Measurements from ENCODE around the gene ICAM2.

Gene ICAM2

GRCh38 chr17:63961355-63962212 lies 58.8 kb downstream of the ICAM2 start:
- H3K27me3 ChIP-seq (ENCODE audit: control insufficient read depth in 2 of 2, insufficient read depth in 2 of 2, low read length in 2 of 2): peaks cover 0 to 3% of the 10 kb centered on the region in 2 donors
- no peaks in the 10 kb centered on the region for H3K36me3 ChIP-seq (ENCODE audit: control insufficient read depth in 2 of 2, insufficient read depth in 2 of 2, low read length in 2 of 2)
- H3K4me1 ChIP-seq (ENCODE audit: control insufficient read depth in 2 of 2, insufficient read depth in 2 of 2, low read length in 2 of 2): no peaks in the 10 kb centered on the region
- H3K4me3 ChIP-seq (ENCODE audit: low read length in 2 of 2): no peak overlapping the region
- H3K9ac ChIP-seq (ENCODE audit: low read depth in 1 of 2, low read length in 2 of 2): no peak overlapping the region
- H3K9me3 ChIP-seq (ENCODE audit: control insufficient read depth in 2 of 2, low read length in 2 of 2): no peaks in the 10 kb centered on the region
- H3K27ac ChIP-seq (ENCODE audit: low read depth in 2 of 2, low read length in 2 of 2): no peak overlapping the region

GRCh38 chr17:63960430-63960829 lies 60.0 kb downstream of the ICAM2 start:
- no peaks in the 10 kb centered on the region for H3K9me3 ChIP-seq (ENCODE audit: control insufficient read depth in 2 of 2, low read length in 2 of 2)
- H3K4me1 ChIP-seq (ENCODE audit: control insufficient read depth in 2 of 2, insufficient read depth in 2 of 2, low read length in 2 of 2): no peaks in the 10 kb centered on the region
- no peaks in the 10 kb centered on the region for H3K36me3 ChIP-seq (ENCODE audit: control insufficient read depth in 2 of 2, insufficient read depth in 2 of 2, low read length in 2 of 2)
- H3K27me3 ChIP-seq (ENCODE audit: control insufficient read depth in 2 of 2, insufficient read depth in 2 of 2, low read length in 2 of 2): peaks cover 0 to 3% of the 10 kb centered on the region in 2 donors
- H3K4me3 ChIP-seq (ENCODE audit: low read length in 2 of 2): no peak overlapping the region
- H3K27ac ChIP-seq (ENCODE audit: low read depth in 2 of 2, low read length in 2 of 2): no peak overlapping the region
- H3K9ac ChIP-seq (ENCODE audit: low read depth in 1 of 2, low read length in 2 of 2): no peak overlapping the region

GRCh38 chr17:63960006-63960405 lies 60.4 kb downstream of the ICAM2 start:
- Histone ChIP-seq H3K4me3 (ENCODE audit: low read length in 2 of 2) (no peak overlapping the region), H3K9ac (ENCODE audit: low read depth in 1 of 2, low read length in 2 of 2) (no peak overlapping the region), H3K27ac (ENCODE audit: low read depth in 2 of 2, low read length in 2 of 2) (no peak overlapping the region), H3K27me3 (ENCODE audit: control insufficient read depth in 2 of 2, insufficient read depth in 2 of 2, low read length in 2 of 2) (peaks cover 0 to 3% of the 10 kb centered on the region in 2 donors), H3K4me1 (ENCODE audit: control insufficient read depth in 2 of 2, insufficient read depth in 2 of 2, low read length in 2 of 2) (no peaks in the 10 kb centered on the region), H3K9me3 (ENCODE audit: control insufficient read depth in 2 of 2, low read length in 2 of 2) (no peaks in the 10 kb centered on the region), H3K36me3 (ENCODE audit: control insufficient read depth in 2 of 2, insufficient read depth in 2 of 2, low read length in 2 of 2) (no peaks in the 10 kb centered on the region)

GRCh38 chr17:63956296-63956920 lies 64.0 kb downstream of the ICAM2 start:
- Histone ChIP-seq H3K27ac (ENCODE audit: low read depth in 2 of 2, low read length in 2 of 2) (no peak overlapping the region), H3K4me1 (ENCODE audit: control insufficient read depth in 2 of 2, insufficient read depth in 2 of 2, low read length in 2 of 2) (no peaks in the 10 kb centered on the region), H3K9me3 (ENCODE audit: control insufficient read depth in 2 of 2, low read length in 2 of 2) (no peaks in the 10 kb centered on the region), H3K27me3 (ENCODE audit: control insufficient read depth in 2 of 2, insufficient read depth in 2 of 2, low read length in 2 of 2) (peaks cover 0 to 3% of the 10 kb centered on the region in 2 donors), H3K9ac (ENCODE audit: low read depth in 1 of 2, low read length in 2 of 2) (no peak overlapping the region), H3K4me3 (ENCODE audit: low read length in 2 of 2) (no peak overlapping the region), H3K36me3 (ENCODE audit: control insufficient read depth in 2 of 2, insufficient read depth in 2 of 2, low read length in 2 of 2) (no peaks in the 10 kb centered on the region)

- Histone ChIP-seq H3K9ac (ENCODE audit: low read depth in 1 of 2, low read length in 2 of 2) (no peak overlapping the region), H3K27ac (ENCODE audit: low read depth in 2 of 2, low read length in 2 of 2) (no peak overlapping the region), H3K36me3 (ENCODE audit: control insufficient read depth in 2 of 2, insufficient read depth in 2 of 2, low read length in 2 of 2) (no peaks in the 10 kb centered on the region), H3K9me3 (ENCODE audit: control insufficient read depth in 2 of 2, low read length in 2 of 2) (no peaks in the 10 kb centered on the region), H3K4me1 (ENCODE audit: control insufficient read depth in 2 of 2, insufficient read depth in 2 of 2, low read length in 2 of 2) (no peaks in the 10 kb centered on the region), H3K4me3 (ENCODE audit: low read length in 2 of 2) (no peak overlapping the region), H3K27me3 (ENCODE audit: control insufficient read depth in 2 of 2, insufficient read depth in 2 of 2, low read length in 2 of 2) (peaks cover 0 to 3% of the 10 kb centered on the region in 2 donors)
Observed at GRCh38 chr17:63955791-63956190, 64.6 kb downstream of the ICAM2 start.

GRCh38 chr17:63955232-63955631 lies 65.2 kb downstream of the ICAM2 start:
- Histone ChIP-seq H3K36me3 (ENCODE audit: control insufficient read depth in 2 of 2, insufficient read depth in 2 of 2, low read length in 2 of 2) (no peaks in the 10 kb centered on the region), H3K27me3 (ENCODE audit: control insufficient read depth in 2 of 2, insufficient read depth in 2 of 2, low read length in 2 of 2) (peaks cover 0 to 3% of the 10 kb centered on the region in 2 donors), H3K9ac (ENCODE audit: low read depth in 1 of 2, low read length in 2 of 2) (no peak overlapping the region), H3K9me3 (ENCODE audit: control insufficient read depth in 2 of 2, low read length in 2 of 2) (no peaks in the 10 kb centered on the region), H3K27ac (ENCODE audit: low read depth in 2 of 2, low read length in 2 of 2) (no peak overlapping the region), H3K4me3 (ENCODE audit: low read length in 2 of 2) (no peak overlapping the region), H3K4me1 (ENCODE audit: control insufficient read depth in 2 of 2, insufficient read depth in 2 of 2, low read length in 2 of 2) (no peaks in the 10 kb centered on the region)

GRCh38 chr17:63954402-63955063 lies 65.9 kb downstream of the ICAM2 start:
- Histone ChIP-seq H3K36me3 (ENCODE audit: control insufficient read depth in 2 of 2, insufficient read depth in 2 of 2, low read length in 2 of 2) (no peaks in the 10 kb centered on the region), H3K9me3 (ENCODE audit: control insufficient read depth in 2 of 2, low read length in 2 of 2) (no peaks in the 10 kb centered on the region), H3K9ac (ENCODE audit: low read depth in 1 of 2, low read length in 2 of 2) (no peak overlapping the region), H3K4me1 (ENCODE audit: control insufficient read depth in 2 of 2, insufficient read depth in 2 of 2, low read length in 2 of 2) (no peaks in the 10 kb centered on the region), H3K27me3 (ENCODE audit: control insufficient read depth in 2 of 2, insufficient read depth in 2 of 2, low read length in 2 of 2) (no peaks in the 10 kb centered on the region), H3K27ac (ENCODE audit: low read depth in 2 of 2, low read length in 2 of 2) (no peak overlapping the region), H3K4me3 (ENCODE audit: low read length in 2 of 2) (no peak overlapping the region)
